Lung (tissue), 12 donors: ENCODE data around the gene DICER1. TPM values are rescaled to one million over a fixed set of nuclear protein-coding genes. Genes with fewer than 3 reads are reported as not detected.

ENCODE experiments used
- ATAC-seq: fragments of 200-7000 bp; cut with Tn5 transposase; one replicate; pipeline ENCODE4 v1.9.1; 2020; ENCODE audit warnings: moderate number of reproducible peaks; ENCODE audit not compliant: insufficient read depth, low FRiP score
- DNase-seq, 3 donors: peaks; one replicate each; pipeline ENCODE4 v3.0.0-alpha.2; 2013 to 2017
- H3K27ac ChIP-seq, 2 donors: one replicate each; pipeline ENCODE4 v1.5.1; 2013; ENCODE audit warnings: mild to moderate bottlenecking in 2 of 2, moderate library complexity in 2 of 2, control low read depth in 1 of 2, inconsistent platforms in 1 of 2, low read depth in 1 of 2, low read length in 1 of 2
- H3K27me3 ChIP-seq, 3 donors: one replicate each; pipeline ENCODE4 v1.5.1; 2013; ENCODE audit warnings: low read length in 2 of 3; ENCODE audit not compliant: control insufficient read depth in 3 of 3, insufficient read depth in 3 of 3
- H3K36me3 ChIP-seq, 4 donors: one replicate each; pipeline ENCODE4 v1.5.1; 2013; ENCODE audit warnings: low read length in 4 of 4, mild to moderate bottlenecking in 1 of 4, moderate library complexity in 1 of 4; ENCODE audit not compliant: control insufficient read depth in 4 of 4, insufficient read depth in 4 of 4
- H3K4me1 ChIP-seq, 5 donors: one replicate each; pipeline ENCODE4 v1.5.1; 2013; ENCODE audit warnings: low read length in 5 of 5, mild to moderate bottlenecking in 2 of 5, moderate library complexity in 1 of 5; ENCODE audit not compliant: control insufficient read depth in 5 of 5, insufficient read depth in 5 of 5
- H3K4me3 ChIP-seq: one replicate; pipeline ENCODE4 v1.5.1; 2013; ENCODE audit warnings: mild to moderate bottlenecking, control low read depth, moderate library complexity
- H3K9ac ChIP-seq, 2 donors: one replicate each; pipeline ENCODE4 v1.5.1; 2013; ENCODE audit warnings: low read length in 2 of 2, control low read depth in 1 of 2; ENCODE audit not compliant: insufficient read depth in 1 of 2
- H3K9me3 ChIP-seq, 4 donors: one replicate each; pipeline ENCODE4 v1.5.1; 2013; ENCODE audit warnings: low read length in 3 of 4, mild to moderate bottlenecking in 1 of 4, moderate library complexity in 1 of 4; ENCODE audit not compliant: control insufficient read depth in 4 of 4, insufficient read depth in 3 of 4
- WGBS, 2 donors: extraction: QIAGEN DNeasy Blood & Tissue Kit; methylation state at CpG; one replicate each; pipeline ENCODE4 v1.1.7; 2013; 5-methylcytosine and 5-hydroxymethylcytosine counted together
- polyA plus RNA-seq, 2 donors: library from polyadenylated mRNA; stranded (reverse); fragments of 200-250 nt; gene quantifications; one replicate each; pipeline ENCODE4 v1.2.1, GENCODE V29; 2013
- total RNA-seq, 2 donors: library from RNA; depleted of rRNA in 1 of 2; stranded (reverse); fragments of >200 nt in 1 of 2; gene quantifications; one replicate each; pipeline ENCODE4 v1.2.1, GENCODE V29; 2014 to 2021
- TF ChIP-seq, protein P1 (sequence below): IDR thresholded peaks from 2 replicates; pipeline ENCODE4 v1.5.1; 2012; ENCODE audit warnings: mild to moderate bottlenecking; ENCODE audit errors: control extremely low read depth, extremely low read depth
- donor health status: control.
- donor health status: control.
- donor health status: Bipolar disorder and iron deficiency.
- donor health status: healthy.
- donor health status: DM: yes; HTN: yes; CAD: no.

The DICER1 gene
- total and polyA plus RNA-seq, 4 donors = 9.1 to 103 (median 44.1) TPM

- peaks cover 14 to 52% (median 34%) of the 10 kb centered on the region in 4 donors for H3K36me3 ChIP-seq
Observed at GRCh38 chr14:95111507-95112164, 45.7 kb downstream of the DICER1 start.

GRCh38 chr14:95110178-95110577 lies 47.2 kb downstream of the DICER1 start:
- ATAC-seq = no peak
- TF ChIP-seq, protein P1, sequence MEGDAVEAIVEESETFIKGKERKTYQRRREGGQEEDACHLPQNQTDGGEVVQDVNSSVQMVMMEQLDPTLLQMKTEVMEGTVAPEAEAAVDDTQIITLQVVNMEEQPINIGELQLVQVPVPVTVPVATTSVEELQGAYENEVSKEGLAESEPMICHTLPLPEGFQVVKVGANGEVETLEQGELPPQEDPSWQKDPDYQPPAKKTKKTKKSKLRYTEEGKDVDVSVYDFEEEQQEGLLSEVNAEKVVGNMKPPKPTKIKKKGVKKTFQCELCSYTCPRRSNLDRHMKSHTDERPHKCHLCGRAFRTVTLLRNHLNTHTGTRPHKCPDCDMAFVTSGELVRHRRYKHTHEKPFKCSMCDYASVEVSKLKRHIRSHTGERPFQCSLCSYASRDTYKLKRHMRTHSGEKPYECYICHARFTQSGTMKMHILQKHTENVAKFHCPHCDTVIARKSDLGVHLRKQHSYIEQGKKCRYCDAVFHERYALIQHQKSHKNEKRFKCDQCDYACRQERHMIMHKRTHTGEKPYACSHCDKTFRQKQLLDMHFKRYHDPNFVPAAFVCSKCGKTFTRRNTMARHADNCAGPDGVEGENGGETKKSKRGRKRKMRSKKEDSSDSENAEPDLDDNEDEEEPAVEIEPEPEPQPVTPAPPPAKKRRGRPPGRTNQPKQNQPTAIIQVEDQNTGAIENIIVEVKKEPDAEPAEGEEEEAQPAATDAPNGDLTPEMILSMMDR = no peak
- Histone ChIP-seq H3K9ac (no peak overlapping the region), H3K9me3 (no peaks in the 10 kb centered on the region), H3K27me3 (no peaks in the 10 kb centered on the region), H3K27ac (no peak overlapping the region), H3K36me3 (peaks cover 17 to 39% (median 32%) of the 10 kb centered on the region in 4 donors), H3K4me3 (no peak overlapping the region), H3K4me1 (no peaks in the 10 kb centered on the region)
- no peak for DNase-seq
- WGBS, 2 donors = 92 to 97% methylated on average over 8 of the region's 8 CpGs

More at GRCh38 chr14:95111507-95112164, 45.7 kb downstream of the DICER1 start:
- Histone ChIP-seq H3K9me3 (no peaks in the 10 kb centered on the region), H3K27ac (no peak overlapping the region), H3K27me3 (no peaks in the 10 kb centered on the region), H3K9ac (no peak overlapping the region), H3K4me1 (no peaks in the 10 kb centered on the region), H3K4me3 (no peak overlapping the region)
- 95 to 96% methylated on average over 2 of the region's 2 CpGs for WGBS, 2 donors
- no peak for DNase-seq
- ATAC-seq = no peak
- TF ChIP-seq, protein P1 = no peak

GRCh38 chr14:95107711-95108110 lies 49.6 kb downstream of the DICER1 start:
- TF ChIP-seq, protein P1 = no peak
- no peak for ATAC-seq
- 96 to 98% methylated on average over 4 of the region's 4 CpGs for whole genome bisulfite sequencing, 2 donors
- no peak overlapping the region for H3K4me3 ChIP-seq
- peaks cover 32 to 51% (median 46%) of the 10 kb centered on the region in 4 donors for H3K36me3 ChIP-seq
- no peak for DNase-seq
- no peaks in the 10 kb centered on the region for H3K27me3 ChIP-seq
- H3K27ac ChIP-seq = no peak overlapping the region
- H3K9me3 ChIP-seq = no peaks in the 10 kb centered on the region
- H3K9ac ChIP-seq = no peak overlapping the region
- H3K4me1 ChIP-seq = no peaks in the 10 kb centered on the region
